GM12875 (cell line): ENCODE data around the gene MAP6.

ENCODE experiments used
- H3K4me3 ChIP-seq: one replicate; pipeline ENCODE4 v1.5.1; 2011; ENCODE audit warnings: low read depth, low read length, control low read depth
- TF ChIP-seq, protein P1 (sequence below): IDR thresholded peaks from 2 replicates; pipeline ENCODE4 v1.5.1; 2011; ENCODE audit warnings: low read depth, mild to moderate bottlenecking, control low read depth, inconsistent platforms, low read length, moderate library complexity, borderline replicate concordance; ENCODE audit not compliant: insufficient read depth

The MAP6 gene

DNA sequence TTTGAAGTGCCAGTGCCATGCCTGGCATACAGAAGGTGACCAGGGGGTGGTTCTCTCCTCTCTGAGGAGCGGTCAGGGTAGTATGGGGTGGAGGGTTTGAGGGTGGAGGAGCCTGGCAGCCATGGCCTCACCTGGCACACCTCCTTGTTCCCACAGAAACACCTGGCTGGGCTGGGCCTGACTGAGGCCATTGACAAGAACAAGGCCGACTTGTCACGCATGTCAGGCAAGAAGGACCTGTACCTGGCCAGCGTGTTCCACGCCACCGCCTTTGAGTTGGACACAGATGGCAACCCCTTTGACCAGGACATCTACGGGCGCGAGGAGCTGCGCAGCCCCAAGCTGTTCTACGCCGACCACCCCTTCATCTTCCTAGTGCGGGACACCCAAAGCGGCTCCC is 97.2 kb downstream of the MAP6 start:
- TF ChIP-seq, protein P1, sequence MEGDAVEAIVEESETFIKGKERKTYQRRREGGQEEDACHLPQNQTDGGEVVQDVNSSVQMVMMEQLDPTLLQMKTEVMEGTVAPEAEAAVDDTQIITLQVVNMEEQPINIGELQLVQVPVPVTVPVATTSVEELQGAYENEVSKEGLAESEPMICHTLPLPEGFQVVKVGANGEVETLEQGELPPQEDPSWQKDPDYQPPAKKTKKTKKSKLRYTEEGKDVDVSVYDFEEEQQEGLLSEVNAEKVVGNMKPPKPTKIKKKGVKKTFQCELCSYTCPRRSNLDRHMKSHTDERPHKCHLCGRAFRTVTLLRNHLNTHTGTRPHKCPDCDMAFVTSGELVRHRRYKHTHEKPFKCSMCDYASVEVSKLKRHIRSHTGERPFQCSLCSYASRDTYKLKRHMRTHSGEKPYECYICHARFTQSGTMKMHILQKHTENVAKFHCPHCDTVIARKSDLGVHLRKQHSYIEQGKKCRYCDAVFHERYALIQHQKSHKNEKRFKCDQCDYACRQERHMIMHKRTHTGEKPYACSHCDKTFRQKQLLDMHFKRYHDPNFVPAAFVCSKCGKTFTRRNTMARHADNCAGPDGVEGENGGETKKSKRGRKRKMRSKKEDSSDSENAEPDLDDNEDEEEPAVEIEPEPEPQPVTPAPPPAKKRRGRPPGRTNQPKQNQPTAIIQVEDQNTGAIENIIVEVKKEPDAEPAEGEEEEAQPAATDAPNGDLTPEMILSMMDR, result no peak
- H3K4me3 ChIP-seq, result no peak overlapping the region

DNA sequence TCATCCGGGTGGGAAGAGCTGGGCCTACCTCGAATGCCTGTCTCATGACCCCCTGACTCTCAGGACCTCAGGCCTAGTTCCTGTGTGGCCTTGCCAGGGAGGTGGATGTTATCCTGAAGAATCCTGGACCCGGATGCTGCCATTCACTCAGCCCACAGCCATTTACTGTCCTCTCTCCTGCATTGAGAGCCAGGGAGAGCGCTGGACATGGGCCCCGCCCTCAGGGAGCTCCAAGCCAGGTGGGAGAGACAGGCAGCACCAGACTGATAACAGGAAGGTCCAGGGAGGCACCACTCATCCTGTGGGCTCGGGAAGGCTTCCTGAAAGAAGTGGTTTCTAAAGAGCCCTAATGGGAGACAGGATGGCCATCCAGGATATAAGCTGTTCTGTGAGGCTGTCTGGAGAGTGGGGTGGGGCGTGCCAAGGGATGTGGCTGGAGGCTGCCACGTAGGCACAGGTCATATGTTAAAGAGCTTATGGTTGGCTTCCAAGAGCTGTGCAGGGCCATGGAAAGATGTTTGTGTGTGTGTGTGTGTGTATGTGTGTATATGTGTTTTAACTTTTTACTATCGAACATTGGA is 98.2 kb downstream of the MAP6 start:
- TF ChIP-seq, protein P1, result no peak
- H3K4me3 ChIP-seq, result no peak overlapping the region

DNA sequence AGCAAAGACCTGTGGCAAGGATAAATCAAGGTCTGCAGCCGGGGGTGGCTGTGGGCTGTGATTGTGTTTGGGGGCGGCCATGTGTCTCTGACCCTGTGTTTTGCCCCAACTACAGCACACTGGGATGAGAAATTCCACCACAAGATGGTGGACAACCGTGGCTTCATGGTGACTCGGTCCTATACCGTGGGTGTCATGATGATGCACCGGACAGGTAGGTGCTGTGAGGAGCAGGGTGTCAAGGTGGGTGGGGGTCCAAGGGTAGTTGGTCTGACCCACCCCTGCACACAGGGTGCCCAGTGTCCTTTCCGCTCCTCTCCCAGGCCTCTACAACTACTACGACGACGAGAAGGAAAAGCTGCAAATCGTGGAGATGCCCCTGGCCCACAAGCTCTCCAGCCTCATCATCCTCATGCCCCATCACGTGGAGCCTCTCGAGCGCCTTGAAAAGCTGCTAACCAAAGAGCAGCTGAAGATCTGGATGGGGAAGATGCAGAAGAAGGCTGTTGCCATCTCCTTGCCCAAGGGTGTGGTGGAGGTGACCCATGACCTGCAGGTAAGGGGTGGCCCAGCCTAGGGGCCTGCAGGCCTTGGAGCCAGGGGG is 100.1 kb downstream of the MAP6 start:
- TF ChIP-seq, protein P1, result no peak
- H3K4me3 ChIP-seq, result no peak overlapping the region

DNA sequence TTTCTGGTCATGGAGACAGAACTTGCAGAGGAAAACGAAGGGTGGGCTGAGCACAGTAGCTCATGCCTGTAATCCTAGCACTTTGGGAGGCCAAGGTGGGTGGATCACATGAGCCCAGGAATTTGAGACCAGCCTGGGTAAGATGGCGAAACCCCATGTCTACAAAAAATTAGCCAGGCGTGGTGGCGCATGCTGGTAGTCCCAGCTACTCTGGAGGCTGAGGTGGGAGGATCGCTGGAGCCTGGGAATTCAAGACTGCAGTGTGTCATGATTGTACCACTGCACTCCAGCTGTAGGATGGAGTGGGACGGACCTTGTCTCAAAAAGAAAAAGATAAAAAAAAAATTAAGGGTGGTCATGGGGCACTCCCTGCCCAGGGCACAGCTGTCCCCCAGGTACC is 100.9 kb downstream of the MAP6 start:
- no peak overlapping the region for H3K4me3 ChIP-seq
- TF ChIP-seq, protein P1, result no peak

DNA sequence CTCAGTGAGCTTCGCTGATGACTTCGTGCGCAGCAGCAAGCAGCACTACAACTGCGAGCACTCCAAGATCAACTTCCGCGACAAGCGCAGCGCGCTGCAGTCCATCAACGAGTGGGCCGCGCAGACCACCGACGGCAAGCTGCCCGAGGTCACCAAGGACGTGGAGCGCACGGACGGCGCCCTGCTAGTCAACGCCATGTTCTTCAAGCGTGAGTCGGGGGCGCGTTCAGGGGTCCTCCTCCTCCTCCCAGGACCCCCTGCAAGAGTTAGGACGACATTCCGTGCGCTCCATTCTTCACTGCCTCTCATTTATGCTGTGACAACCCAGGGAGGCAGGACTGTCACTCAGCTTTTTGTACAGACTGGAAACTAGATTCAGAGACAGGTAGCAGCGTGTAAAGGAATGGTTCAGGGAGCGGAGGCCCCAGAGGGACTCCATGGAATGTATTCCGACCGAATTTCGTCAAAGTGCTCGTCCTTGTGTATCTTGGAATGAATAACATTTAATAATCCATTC is 102.0 kb downstream of the MAP6 start:
- TF ChIP-seq, protein P1, result no peak
- no peak overlapping the region for H3K4me3 ChIP-seq

DNA sequence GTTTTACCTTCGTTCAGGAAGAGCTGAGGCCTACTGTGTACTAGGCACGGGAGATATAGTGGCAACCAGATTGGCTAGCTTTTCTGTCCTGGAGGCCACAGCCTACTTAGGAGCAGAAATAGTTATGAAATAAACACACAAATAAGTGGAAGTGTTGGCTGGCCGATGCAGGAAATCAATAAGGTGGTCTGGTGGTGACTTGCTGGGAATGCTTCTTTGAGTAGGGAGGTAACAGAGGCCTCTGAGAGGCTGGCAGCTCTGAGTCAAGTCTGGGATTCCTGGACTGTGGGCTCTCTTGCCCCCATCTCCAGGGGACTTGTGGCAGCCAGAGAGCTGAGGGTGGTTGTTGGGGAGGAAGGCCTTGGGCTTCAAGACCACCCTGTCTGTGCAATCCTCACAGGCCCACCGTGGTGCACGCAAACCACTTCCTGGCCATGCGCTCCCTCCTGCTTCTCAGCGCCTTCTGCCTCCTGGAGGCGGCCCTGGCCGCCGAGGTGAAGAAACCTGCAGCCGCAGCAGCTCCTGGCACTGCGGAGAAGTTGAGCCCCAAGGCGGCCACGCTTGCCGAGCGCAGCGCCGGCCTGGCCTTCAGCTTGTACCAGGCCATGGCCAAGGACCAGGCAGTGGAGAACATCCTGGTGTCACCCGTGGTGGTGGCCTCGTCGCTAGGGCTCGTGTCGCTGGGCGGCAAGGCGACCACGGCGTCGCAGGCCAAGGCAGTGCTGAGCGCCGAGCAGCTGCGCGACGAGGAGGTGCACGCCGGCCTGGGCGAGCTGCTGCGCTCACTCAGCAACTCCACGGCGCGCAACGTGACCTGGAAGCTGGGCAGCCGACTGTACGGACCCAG is 102.7 kb downstream of the MAP6 start:
- TF ChIP-seq, protein P1, result no peak
- no peak overlapping the region for H3K4me3 ChIP-seq
